ENCODE measurements around the gene BTNL9. TPM values are rescaled to one million over a fixed set of nuclear protein-coding genes. Genes with fewer than 3 reads are reported as not detected.

BTNL9 gene
- total and polyA plus RNA-seq, 12 donors, result 16.0 to 254 (median 31.0) TPM

GRCh38 chr5:181035991-181036815 is 3.9 kb upstream of the BTNL9 start:
- DNase-seq, result no peak
- no peak overlapping the region for H3K4me3 ChIP-seq
- no peak overlapping the region for H3K27ac ChIP-seq
- intact Hi-C loops (cut with DNase I), result loop anchor here in 1 of 10 donors (5.0 kb wide), 1 partner anchor 164 kb away; no protein-coding TSS in a partner anchor
- ATAC-seq, result peak in 1 of 8 donors; percentile 34
- no peaks in the 10 kb centered on the region for H3K36me3 ChIP-seq
- peaks cover 0 to 9% (median 0%) of the 10 kb centered on the region in 11 donors for H3K9me3 ChIP-seq
- no peak for TF ChIP-seq CTCF (IDR thresholded peaks at IDR 0.05)
- peaks cover 0 to 43% (median 3%) of the 10 kb centered on the region in 7 donors for H3K27me3 ChIP-seq
- WGBS, 2 donors, result 72 to 76% methylated on average over 20 of the region's 20 CpGs
- H3K4me1 ChIP-seq, result peaks cover 0 to 27% (median 0%) of the 10 kb centered on the region in 9 donors

GRCh38 chr5:181036816-181037364 is 3.2 kb upstream of the BTNL9 start:
- ATAC-seq, result peak in 2 of 8 donors; percentile 13 to 21
- H3K9me3 ChIP-seq, result peaks cover 0 to 9% (median 0%) of the 10 kb centered on the region in 11 donors
- H3K27me3 ChIP-seq, result peaks cover 0 to 43% (median 4%) of the 10 kb centered on the region in 7 donors
- no peak overlapping the region for H3K27ac ChIP-seq
- intact Hi-C loops (cut with DNase I), result loop anchor here in 1 of 10 donors (5.0 kb wide), 1 partner anchor 165 kb away; no protein-coding TSS in a partner anchor
- H3K36me3 ChIP-seq, result no peaks in the 10 kb centered on the region
- H3K4me1 ChIP-seq, result peaks cover 0 to 27% (median 0%) of the 10 kb centered on the region in 9 donors
- DNase-seq, result no peak
- H3K4me3 ChIP-seq, result no peak overlapping the region
- WGBS, 2 donors, result 78 to 87% methylated on average over 13 of the region's 13 CpGs
- TF ChIP-seq CTCF (IDR thresholded peaks at IDR 0.05), result no peak

- peaks cover 0 to 44% (median 4%) of the 10 kb centered on the region in 7 donors for H3K27me3 ChIP-seq
- 72% methylated on average over 4 of the region's 4 CpGs for WGBS, 2 donors
- TF ChIP-seq CTCF (IDR thresholded peaks at IDR 0.05), result peak in 2 of 9 donors; percentile 14 to 16
- peak; percentile 46 to 82 (median 78) for ATAC-seq
- no peaks in the 10 kb centered on the region for H3K36me3 ChIP-seq
- peaks cover 0 to 27% (median 0%) of the 10 kb centered on the region in 9 donors for H3K4me1 ChIP-seq
- H3K9me3 ChIP-seq, result peaks cover 0 to 7% (median 0%) of the 10 kb centered on the region in 11 donors
- DNase-seq, result peak; percentile 40
- peak overlapping the region in 4 of 10 donors; percentile 39 to 92 (median 63) for H3K27ac ChIP-seq
- intact Hi-C loops (cut with DNase I), result loop anchor here in 1 of 10 donors (5.0 kb wide), 1 partner anchor 165 kb away; no protein-coding TSS in a partner anchor
- H3K4me3 ChIP-seq, result peak overlapping the region in 2 of 10 donors; percentile 14 to 37
Observed at GRCh38 chr5:181037365-181037861, 2.7 kb upstream of the BTNL9 start.

- peak overlapping the region; percentile 63 to 92 (median 81) for H3K27ac ChIP-seq
- H3K4me1 ChIP-seq, result peaks cover 0 to 37% (median 0%) of the 10 kb centered on the region in 9 donors
- WGBS, 2 donors, result 49 to 56% methylated on average over 8 of the region's 8 CpGs
- intact Hi-C loops (cut with DNase I), result loop anchor here in 1 of 10 donors (5.0 kb wide), 1 partner anchor 167 kb away; no protein-coding TSS in a partner anchor
- ATAC-seq (no peak), DNase-seq (no peak)
- peaks cover 0 to 43% (median 15%) of the 10 kb centered on the region in 7 donors for H3K27me3 ChIP-seq
- H3K9me3 ChIP-seq, result no peaks in the 10 kb centered on the region
- TF ChIP-seq CTCF (IDR thresholded peaks at IDR 0.05), result no peak
- H3K36me3 ChIP-seq, result no peaks in the 10 kb centered on the region
- H3K4me3 ChIP-seq, result peak overlapping the region in 9 of 10 donors; percentile 40 to 62 (median 50)
Observed at GRCh38 chr5:181039471-181039870, 595 bp upstream of the BTNL9 start.
